SK-N-SH (cell line): ENCODE data around the gene CDH4.

Source experiments
- EP300 ChIP-seq, 2 experiments: IDR thresholded peaks; 2 replicates each; pipeline versions ENCODE4 v1.4.0 to v1.6.1; 2012; ENCODE audit warnings: borderline replicate concordance in 1 of 2, low read depth in 1 of 2, low read length in 1 of 2
- FOXM1 ChIP-seq: IDR thresholded peaks from 2 replicates; pipeline ENCODE4 v1.4.0; 2012; ENCODE audit warnings: low read depth, mild to moderate bottlenecking
- JUND ChIP-seq: IDR thresholded peaks from 2 replicates; pipeline ENCODE4 v1.4.0; 2012
- MXI1 ChIP-seq: IDR thresholded peaks from 2 replicates; pipeline ENCODE4 v1.6.1; 2012; ENCODE audit warnings: mild to moderate bottlenecking, low read depth, low read length, improper control_type of control experiment
- PBX3 ChIP-seq: IDR thresholded peaks from 2 replicates; pipeline ENCODE4; 2012
- POLR2AphosphoS5 ChIP-seq: IDR thresholded peaks from 2 replicates; pipeline ENCODE4 v1.6.1; 2012; ENCODE audit warnings: low read depth, low read length
- RAD21 ChIP-seq: IDR thresholded peaks from 2 replicates; pipeline ENCODE4 v1.6.1; 2012; ENCODE audit warnings: mild to moderate bottlenecking, low read length
- TAF1 ChIP-seq: IDR thresholded peaks from 2 replicates; pipeline ENCODE4 v1.6.1; 2012; ENCODE audit warnings: low read depth, mild to moderate bottlenecking, low read length, moderate library complexity, borderline replicate concordance
- YY1 ChIP-seq: IDR thresholded peaks from 2 replicates; pipeline ENCODE4 v1.4.0; 2012; ENCODE audit warnings: low read depth, mild to moderate bottlenecking
- ZBTB33 ChIP-seq: IDR thresholded peaks from 2 replicates; pipeline ENCODE4 v1.4.0; 2012; ENCODE audit warnings: low read depth, borderline replicate concordance
- TF ChIP-seq, protein P1 (sequence below): fragments of 200-600 bp; sonication (generic); IDR thresholded peaks from 2 replicates; pipeline ENCODE4 v1.6.1; 2017; ENCODE audit warnings: antibody characterized with exemption, mild to moderate bottlenecking, moderate library complexity
- TF ChIP-seq, protein P2 (sequence below): fragments of 150-350 bp; IDR thresholded peaks from 2 replicates; pipeline ENCODE4 v1.6.1; 2017; ENCODE audit warnings: antibody characterized with exemption, low read length, low read depth, borderline replicate concordance

DNA sequence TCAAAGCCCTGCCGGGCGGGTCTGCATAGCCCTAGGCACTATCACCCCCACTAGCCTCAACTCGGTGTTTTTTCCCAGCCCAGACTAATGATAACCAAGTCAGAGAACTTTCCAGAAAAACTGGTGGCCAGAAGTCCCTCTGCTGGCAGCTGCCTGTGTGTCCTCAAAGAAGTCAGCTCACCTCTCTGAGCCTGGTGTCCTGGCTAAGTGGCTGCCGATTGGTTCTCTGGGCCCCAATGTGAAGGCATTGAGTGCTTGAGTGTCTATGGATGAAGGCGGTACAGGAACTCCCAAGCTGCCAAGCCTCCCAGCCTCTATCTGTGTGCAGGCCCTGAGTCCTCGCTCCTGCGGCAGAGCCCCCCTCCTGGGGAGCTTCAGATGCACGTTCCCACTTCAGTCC, 458.0 kb downstream of the CDH4 start:
- TF ChIP-seq, protein P1, sequence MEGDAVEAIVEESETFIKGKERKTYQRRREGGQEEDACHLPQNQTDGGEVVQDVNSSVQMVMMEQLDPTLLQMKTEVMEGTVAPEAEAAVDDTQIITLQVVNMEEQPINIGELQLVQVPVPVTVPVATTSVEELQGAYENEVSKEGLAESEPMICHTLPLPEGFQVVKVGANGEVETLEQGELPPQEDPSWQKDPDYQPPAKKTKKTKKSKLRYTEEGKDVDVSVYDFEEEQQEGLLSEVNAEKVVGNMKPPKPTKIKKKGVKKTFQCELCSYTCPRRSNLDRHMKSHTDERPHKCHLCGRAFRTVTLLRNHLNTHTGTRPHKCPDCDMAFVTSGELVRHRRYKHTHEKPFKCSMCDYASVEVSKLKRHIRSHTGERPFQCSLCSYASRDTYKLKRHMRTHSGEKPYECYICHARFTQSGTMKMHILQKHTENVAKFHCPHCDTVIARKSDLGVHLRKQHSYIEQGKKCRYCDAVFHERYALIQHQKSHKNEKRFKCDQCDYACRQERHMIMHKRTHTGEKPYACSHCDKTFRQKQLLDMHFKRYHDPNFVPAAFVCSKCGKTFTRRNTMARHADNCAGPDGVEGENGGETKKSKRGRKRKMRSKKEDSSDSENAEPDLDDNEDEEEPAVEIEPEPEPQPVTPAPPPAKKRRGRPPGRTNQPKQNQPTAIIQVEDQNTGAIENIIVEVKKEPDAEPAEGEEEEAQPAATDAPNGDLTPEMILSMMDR: no peak
- no peak for TF ChIP-seq YY1
- no peak for TF ChIP-seq RAD21
- TF ChIP-seq, protein P2, sequence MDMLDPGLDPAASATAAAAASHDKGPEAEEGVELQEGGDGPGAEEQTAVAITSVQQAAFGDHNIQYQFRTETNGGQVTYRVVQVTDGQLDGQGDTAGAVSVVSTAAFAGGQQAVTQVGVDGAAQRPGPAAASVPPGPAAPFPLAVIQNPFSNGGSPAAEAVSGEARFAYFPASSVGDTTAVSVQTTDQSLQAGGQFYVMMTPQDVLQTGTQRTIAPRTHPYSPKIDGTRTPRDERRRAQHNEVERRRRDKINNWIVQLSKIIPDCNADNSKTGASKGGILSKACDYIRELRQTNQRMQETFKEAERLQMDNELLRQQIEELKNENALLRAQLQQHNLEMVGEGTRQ: no peak
- TF ChIP-seq TAF1: no peak
- no peak for TF ChIP-seq POLR2AphosphoS5
- no peak for TF ChIP-seq MXI1
- no peak for TF ChIP-seq FOXM1
- TF ChIP-seq ZBTB33: no peak
- TF ChIP-seq JUND: no peak
- TF ChIP-seq PBX3: no peak
- TF ChIP-seq EP300 (IDR thresholded peaks at IDR 0.05; ENCODE audit: borderline replicate concordance in 1 of 2, low read depth in 1 of 2, low read length in 1 of 2): no peak
